ENCODE results near the gene SMAD3.

Gene SMAD3

DNA sequence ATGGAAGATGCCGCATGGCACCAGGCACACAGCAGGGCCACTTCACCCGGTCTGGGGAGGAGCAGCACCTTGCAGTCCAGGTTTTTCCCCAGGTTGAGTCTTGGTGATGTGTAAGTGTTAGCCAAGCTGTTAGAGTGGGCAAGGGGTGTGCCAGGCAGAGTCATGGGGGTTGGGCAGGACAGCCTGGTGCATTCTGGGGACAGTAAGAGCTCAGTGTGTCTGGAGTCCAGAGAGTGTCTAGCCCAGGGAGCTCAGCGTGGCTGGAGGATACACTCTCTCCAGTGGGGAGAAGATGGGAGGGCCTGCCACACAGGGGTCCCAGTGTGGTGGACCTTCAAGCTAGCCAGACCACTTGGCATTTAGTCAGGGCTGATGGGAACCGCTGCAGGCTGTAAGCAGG, 101.7 kb downstream of the SMAD3 start:
- no peak for DNase-seq

DNA sequence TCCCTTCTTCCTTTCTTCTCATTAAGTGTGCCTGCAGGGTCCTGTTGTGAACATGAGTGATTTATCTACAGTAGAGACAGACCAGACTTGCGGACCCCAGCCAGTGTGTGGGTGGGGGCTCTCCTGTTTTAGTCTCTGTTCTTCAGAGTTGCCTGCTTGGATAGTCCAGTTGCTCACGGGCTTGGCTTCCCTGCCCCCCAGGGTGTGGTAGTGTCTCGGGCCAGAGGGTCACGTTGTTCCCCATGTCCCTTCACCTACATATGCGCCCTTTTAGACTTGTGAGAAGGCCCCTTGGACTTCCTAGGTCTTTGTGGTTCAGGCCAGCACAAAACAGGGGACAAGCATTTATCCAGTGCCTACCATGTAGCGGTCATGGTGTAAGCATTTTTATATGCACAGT, 103.3 kb downstream of the SMAD3 start:
- no peak for DNase-seq

- no peak for DNase-seq
Observed at GRCh38 chr15:67170143-67170925, 104.9 kb downstream of the SMAD3 start.

DNA sequence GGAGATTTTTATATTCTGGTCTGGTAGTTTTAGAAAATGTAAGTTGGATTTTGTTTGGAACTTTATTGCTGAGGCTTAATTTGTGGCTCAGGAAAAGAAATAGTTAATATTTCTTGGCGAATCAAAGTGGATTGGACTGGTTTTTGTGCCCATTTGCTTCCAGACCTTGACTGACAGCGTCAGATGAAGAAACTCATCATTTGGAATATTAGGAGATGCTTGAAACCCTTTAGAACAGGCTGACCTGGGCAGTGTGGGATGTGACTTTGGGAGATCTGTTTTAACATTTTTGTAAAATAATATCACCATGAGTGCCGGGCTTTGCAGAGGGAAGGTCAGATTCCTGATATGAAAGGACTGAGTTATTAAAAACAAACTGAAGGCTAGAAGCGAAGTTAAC, 106.1 kb downstream of the SMAD3 start:
- no peak for DNase-seq

DNA sequence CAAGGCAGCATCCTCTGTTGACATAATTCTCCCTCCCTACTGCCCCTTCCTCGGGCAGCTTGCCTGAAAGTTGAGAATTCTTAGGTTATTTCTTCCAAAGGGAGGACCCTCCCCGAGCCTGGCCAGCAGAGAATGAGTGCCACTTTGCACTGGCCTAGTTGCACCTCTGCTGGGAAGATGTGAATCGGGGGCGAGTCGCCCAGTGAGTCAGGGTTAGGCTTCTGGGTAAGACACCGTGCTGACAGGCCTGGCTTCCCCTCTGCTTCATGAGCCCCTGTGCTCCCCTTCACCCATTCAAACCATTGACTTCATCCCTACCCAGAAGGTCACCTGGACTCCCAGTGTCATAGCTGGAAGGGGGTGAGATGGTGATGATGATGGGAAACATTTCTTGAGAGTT, 106.8 kb downstream of the SMAD3 start:
- no peak for DNase-seq

- no peak for DNase-seq
Observed at GRCh38 chr15:67173005-67173404, 107.6 kb downstream of the SMAD3 start.

DNA sequence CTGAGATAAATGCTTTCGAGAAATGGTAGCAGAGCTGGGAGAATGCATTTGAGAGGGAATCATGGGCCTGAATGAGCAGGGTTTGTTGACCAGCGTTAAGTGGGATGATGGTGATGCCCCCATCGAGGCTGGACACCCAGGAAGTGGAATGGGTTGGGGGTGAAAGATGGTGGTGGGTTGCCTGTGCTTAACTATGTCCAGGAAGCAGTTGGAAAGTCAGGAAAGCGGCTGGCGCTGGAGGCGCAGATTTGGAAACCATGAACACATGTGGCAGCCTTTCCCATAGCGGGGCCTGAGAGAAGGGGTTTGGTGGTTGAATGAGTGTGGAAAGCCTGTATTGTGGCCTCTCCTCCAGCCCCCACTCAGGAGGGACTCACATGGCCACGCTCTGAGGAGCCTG, 108.4 kb downstream of the SMAD3 start:
- DNase-seq, result no peak

DNA sequence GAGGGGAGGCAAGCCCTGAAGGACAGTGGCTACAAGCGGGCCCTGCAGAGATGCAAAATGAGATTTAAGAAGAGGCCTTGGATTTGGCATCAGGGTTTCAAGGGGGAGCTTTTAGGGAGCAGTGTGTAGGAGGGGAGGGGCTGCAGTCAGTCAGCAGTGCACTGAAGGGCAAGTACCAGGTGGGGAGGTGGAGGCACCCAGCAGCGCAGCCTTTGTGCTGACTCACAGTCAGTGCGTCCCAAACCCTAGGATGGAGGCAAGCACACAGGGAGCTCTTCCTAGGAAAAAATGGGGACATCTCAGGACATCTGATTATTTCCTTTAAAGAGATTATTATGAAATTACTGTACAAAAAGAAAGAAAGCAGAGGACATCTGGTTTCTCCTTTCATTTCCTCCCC, 109.0 kb downstream of the SMAD3 start:
- DNase-seq, result no peak

DNA sequence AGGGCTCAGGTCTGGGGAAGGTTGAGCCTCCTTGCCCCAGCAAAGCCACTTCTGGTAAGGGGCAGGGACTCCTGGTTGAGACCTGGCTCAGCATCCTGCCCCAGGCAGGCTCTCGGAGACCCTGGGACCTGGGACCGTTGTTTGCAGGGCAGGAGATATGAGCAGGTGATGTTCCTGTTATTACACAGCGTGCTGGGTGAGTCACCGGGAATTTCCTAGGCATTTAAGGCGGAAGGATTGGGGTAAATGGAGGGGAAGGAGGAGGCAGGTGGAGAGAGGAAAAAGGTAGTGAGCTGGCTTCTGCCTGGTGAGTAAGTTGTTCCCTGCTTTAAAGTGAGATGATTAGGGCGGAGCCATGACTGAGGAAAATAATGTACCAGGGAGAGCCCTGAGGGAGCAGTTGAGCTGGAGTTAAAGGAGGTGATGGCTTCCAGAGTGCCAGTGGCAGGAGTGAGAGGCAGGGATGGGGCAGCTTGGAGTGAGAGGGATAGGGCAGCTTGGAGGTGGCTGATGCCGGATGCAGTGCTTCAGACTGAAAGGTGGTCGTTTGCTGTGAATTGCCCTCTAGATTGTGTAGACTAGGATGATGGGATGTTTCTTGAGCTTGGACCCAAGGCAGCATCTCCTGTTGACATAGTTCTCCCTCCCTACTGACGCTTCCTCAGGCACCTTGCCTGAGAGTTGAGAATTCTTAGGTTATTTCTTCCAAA, 109.6 kb downstream of the SMAD3 start:
- no peak for DNase-seq

DNA sequence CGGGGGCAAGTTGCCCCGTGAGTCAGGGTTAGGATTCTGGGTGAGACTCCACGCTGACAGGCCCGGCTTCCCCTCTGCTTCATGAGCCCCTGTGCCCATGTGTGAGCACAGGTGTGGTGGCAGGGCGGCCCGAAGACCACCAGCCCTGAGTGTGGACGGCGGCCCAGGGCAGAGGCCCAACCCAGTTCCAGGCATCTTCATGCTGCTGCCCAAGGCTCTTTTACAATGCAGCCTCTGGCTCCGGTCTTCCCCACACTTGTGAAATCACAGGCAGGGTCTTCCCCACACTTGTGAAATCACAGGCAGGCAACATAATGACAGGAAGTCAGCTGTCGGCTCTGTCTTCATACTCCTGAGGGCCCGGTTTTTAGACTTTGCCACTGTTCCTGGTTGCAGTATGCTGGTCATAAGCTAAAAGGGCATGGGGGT, 110.3 kb downstream of the SMAD3 start:
- DNase-seq, result no peak

DNA sequence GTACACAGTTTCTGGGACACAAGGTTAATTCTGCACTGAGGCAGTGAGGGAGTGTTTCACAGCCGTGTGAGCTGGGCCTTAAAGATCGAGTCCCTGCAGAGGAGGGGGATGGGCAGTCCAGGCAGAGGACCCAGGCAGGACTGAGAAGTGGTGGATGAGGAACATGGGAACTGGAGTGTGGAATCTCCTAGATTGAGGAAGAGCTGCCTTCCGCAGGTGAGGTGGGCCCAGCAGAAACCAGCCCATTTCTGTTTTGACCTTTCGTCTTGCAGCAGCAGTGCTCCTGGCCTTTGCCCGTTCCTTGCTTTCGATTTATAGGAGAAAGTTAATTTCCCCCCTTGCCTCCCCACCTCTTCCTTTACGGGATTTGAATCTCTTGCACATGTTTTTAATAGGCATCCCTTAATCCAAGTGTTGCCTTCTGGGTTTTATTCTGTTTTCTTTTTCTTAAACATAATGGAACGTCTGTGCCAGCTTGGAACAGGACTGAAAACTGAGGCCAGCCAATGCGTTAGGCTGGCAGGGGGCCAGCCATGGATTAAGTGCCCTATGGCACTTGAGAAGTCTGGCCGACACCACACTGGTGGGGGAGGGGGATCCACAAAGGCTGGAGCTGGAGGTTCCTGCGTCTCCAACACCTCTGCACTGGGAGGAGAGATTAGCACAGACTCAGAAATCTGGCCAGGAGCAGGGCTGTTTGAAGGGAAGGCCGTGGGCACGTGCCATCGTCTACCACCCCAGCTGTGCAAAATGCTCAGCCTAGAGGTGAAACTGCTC, 111.0 kb downstream of the SMAD3 start:
- DNase-seq, result no peak

- DNase-seq, result no peak
Observed at GRCh38 chr15:67177752-67178151, 112.3 kb downstream of the SMAD3 start.

GRCh38 chr15:67178569-67179210, 113.3 kb downstream of the SMAD3 start:
- DNase-seq, result no peak

GRCh38 chr15:67179411-67179995, 114.1 kb downstream of the SMAD3 start:
- DNase-seq, result no peak

DNA sequence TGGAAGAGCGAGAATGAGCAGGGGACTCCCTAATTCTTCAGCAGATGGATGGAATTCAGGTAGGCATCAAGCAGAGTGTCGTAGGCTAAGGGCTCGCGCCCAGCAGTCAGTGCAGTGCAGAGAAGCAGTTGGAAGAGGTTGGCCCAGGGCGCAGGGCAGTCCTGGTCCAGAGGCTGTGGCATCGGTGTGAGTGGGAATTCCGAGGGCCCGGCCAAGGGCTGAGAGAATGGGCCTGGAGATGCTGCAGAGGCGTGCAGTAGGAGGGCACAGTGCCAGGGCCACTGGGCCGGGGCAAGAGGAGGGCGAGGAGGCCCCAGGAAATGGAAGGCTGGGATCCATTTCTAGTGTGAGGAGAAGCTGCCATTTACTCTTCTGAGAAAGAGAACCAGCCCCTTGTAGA, 114.6 kb downstream of the SMAD3 start:
- no peak for DNase-seq

DNA sequence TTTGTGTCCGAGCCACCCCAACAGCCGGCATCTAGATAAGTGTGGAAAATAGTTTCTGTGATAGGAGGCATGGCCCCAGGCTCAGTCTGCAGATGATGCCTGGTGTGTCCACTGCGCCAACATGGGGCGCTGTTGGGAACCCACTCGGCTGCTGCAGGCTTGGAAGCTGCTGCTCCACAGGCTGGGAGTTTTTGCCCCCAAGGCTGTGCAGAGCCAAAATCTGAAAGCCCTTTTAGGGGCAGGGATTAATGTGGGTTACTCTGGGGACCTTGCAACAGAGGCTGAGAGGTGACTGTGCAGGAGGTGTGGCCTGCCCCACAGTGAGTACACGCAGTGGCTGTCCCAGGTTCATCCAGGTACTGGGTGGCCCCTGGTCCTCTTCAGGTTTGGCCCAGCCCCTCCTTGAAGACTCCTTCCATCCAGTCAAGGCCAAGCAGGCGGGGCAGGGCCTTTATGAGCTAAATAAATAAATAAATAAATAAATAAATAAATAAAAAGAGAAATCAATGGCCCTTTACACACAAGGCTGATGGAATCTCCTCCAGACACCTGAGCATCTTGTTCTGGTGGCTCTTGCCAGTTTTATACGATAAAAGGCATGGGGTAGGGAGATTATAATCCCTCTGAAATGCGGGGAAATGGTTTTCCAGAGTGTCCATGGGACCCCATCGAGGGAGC, 115.3 kb downstream of the SMAD3 start:
- DNase-seq, result no peak

DNA sequence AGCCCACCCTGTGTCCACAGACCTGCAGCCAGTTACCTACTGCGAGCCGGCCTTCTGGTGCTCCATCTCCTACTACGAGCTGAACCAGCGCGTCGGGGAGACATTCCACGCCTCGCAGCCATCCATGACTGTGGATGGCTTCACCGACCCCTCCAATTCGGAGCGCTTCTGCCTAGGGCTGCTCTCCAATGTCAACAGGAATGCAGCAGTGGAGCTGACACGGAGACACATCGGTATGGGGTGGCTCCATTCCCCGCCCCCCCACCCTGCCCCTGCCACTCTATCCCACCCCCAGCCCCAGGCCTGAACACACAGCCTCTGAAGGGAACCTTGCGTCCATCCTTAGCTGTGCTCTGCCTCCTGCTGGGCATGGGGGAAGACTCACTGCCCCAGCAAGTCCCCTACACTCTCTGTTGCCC, 115.8 kb downstream of the SMAD3 start:
- no peak for DNase-seq

DNA sequence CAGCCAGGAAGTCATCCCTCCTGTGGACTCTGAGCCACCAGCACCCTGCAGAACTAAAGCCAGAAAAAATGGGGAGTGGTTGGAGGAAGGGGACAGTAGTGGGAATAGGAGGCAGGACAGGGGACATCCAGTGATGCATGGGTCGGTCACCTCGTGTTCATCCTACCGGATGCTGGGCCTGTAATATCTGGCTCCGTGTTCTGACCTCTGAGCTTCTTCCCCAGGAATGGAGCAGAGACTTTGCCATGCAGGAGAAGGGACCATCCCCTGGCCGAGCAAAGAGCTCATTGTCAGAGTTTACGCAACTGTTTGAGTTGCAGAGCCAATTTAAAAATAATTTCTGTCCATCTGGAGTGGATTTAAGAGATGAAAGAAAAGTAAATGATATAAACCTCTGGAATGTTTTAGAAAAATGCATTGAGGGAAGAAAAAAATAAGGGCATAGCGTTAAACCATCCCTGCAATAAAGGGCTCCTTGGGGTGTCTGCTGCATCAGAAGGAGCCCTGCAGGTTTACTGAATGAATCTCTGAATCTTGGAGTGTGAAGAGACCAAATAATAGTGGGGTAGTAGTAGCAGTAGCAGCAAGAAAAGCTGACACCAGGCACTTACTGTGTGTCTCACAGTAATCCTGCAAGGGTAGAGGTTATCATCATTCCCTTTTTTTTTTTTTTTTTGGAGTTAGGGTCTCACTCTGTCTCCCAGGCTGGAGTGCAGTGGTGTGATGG, 118.2 kb downstream of the SMAD3 start:
- no peak for DNase-seq

DNA sequence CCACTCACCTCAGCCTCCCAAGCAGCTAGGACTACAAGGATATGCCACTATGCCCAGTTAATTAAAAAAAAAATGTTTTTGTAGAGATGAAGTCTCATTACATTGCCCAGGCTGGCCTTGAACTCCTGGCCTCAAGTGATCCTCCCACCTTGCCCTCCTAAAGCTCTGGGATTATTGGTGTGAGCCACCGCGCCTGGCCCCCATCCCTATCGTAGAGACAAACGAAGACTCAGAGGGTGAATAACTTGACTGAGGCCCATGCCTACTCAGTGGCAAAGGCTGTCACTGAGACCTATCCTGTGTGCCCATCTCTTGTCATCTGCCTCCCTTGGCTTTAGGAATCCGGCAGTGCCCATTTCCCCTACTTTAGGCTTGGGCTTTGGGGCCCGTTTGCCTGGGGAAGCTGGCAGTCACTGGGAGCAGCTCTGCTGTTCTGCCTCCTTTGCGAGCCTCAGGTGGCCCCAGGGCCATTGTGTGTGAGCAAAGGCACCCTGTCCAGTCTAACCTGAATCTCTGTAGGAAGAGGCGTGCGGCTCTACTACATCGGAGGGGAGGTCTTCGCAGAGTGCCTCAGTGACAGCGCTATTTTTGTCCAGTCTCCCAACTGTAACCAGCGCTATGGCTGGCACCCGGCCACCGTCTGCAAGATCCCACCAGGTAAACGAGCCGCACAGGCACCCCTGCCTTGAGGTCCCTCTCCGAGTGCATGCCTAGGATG, 119.0 kb downstream of the SMAD3 start:
- DNase-seq, result no peak

DNA sequence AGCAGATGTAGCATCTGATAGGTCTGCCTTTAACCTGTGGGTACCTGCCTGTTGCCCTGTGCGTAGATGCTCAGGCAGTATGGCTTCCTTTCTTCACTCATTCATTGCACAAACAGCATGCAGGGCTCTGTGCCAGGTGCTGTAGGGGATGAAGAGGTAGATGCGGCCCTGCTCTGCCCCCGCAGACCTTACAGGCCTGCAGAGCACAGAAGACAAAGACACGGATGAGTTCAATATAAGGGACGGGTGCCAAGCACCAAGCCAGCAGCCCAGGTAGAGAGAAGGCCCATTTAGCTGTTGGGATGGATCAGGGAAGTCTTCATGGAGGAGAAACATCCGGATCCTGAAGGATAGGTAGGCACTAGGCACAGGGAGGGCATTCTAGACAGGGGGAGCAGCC, 119.6 kb downstream of the SMAD3 start:
- DNase-seq, result no peak
